Measurements from ENCODE around the gene SLC38A2.

DNA sequence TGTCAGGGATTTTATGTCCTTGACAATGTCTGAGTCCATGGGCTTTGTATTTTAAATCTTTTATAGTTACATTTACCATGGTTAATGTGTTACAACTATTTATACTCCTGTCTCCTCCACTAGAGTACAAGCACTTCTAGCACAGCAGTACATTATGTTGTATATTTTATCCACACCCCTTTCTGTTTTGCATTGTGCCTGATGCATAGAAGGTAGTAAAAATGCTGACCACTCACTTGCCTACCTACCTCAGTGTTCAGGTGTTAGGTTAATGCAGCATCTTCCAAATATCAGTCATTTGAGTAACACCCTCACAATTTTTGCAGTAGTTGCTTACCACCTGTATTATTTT lies 31.1 kb upstream of the SLC38A2 start:
- TF ChIP-seq POLR2AphosphoS5 (IDR thresholded peaks at IDR 0.05) = no peak
- TF ChIP-seq, protein P1, sequence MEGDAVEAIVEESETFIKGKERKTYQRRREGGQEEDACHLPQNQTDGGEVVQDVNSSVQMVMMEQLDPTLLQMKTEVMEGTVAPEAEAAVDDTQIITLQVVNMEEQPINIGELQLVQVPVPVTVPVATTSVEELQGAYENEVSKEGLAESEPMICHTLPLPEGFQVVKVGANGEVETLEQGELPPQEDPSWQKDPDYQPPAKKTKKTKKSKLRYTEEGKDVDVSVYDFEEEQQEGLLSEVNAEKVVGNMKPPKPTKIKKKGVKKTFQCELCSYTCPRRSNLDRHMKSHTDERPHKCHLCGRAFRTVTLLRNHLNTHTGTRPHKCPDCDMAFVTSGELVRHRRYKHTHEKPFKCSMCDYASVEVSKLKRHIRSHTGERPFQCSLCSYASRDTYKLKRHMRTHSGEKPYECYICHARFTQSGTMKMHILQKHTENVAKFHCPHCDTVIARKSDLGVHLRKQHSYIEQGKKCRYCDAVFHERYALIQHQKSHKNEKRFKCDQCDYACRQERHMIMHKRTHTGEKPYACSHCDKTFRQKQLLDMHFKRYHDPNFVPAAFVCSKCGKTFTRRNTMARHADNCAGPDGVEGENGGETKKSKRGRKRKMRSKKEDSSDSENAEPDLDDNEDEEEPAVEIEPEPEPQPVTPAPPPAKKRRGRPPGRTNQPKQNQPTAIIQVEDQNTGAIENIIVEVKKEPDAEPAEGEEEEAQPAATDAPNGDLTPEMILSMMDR (IDR thresholded peaks at IDR 0.05) = no peak
- no peak for TF ChIP-seq POLR2A (IDR thresholded peaks at IDR 0.05)

Data from prostate gland (tissue), 2 donors.